Endothelial cell of umbilical vein (primary cell): ENCODE results near the gene IL1RL2. TPM values are rescaled to one million over a fixed set of nuclear protein-coding genes. Genes with fewer than 3 reads are reported as not detected.

Source experiments
- BruUV-seq: library from RNA; stranded (reverse); fragments of 400-500 nt; replicated peaks from 2 replicates; lab custom pipeline; 2021; lab: Mats Ljungman, UMichigan
- CTCF ChIA-PET: fragments of 300-600, 350-600 bp; sonication (Branson Sonifier 250); formaldehyde crosslinking; loops from one replicate; lab custom pipeline; 2021; ENCODE audit warnings: antibody characterized with exemption, inconsistent platforms; lab: Charles Lee
- POLR2A ChIA-PET: fragments of 300-600, 350-600 bp; sonication (Branson Sonifier 250); formaldehyde crosslinking; loops from one replicate; lab custom pipeline; 2021; ENCODE audit warnings: antibody characterized with exemption, inconsistent platforms; lab: Charles Lee
- DNase-seq: peaks from one replicate; pipeline ENCODE4 v3.0.0-alpha.2; 2011; ENCODE audit warnings: low read depth, low spot score
- FAIRE-seq: peaks from 2 replicates; lab custom pipeline; 2011; peaks lifted over from hg19 to GRCh38; lab: Jason Lieb, UNC
- H2AFZ ChIP-seq: 2 replicates; pipeline ENCODE4 v1.6.0; 2012; ENCODE audit warnings: low read depth, low read length, control low read depth, inconsistent platforms
- H3K27ac ChIP-seq: 2 replicates; pipeline ENCODE4 v1.5.1; 2011; ENCODE audit warnings: low read depth, mild to moderate bottlenecking, control low read depth, low read length, moderate library complexity; ENCODE audit not compliant: insufficient read depth
- H3K27me3 ChIP-seq, 2 experiments: 2 replicates each; pipeline versions ENCODE4 v1.6.0 to v1.6.1; 2011; ENCODE audit warnings: low read length in 2 of 2, mixed read lengths in 1 of 2; ENCODE audit not compliant: control insufficient read depth in 2 of 2, insufficient read depth in 2 of 2
- H3K36me3 ChIP-seq, 2 experiments: 2 replicates in 1 of 2; 3 replicates in 1 of 2; pipeline ENCODE4 v1.5.1; 2011; ENCODE audit warnings: low read length in 2 of 2, mild to moderate bottlenecking in 1 of 2, moderate library complexity in 1 of 2; ENCODE audit not compliant: control insufficient read depth in 2 of 2, insufficient read depth in 2 of 2; ENCODE audit errors: extremely low read depth in 1 of 2
- H3K4me1 ChIP-seq: 3 replicates; pipeline ENCODE4 v1.5.1; 2011; ENCODE audit warnings: mild to moderate bottlenecking, low read length; ENCODE audit not compliant: control insufficient read depth, insufficient read depth; ENCODE audit errors: extremely low read depth
- H3K4me2 ChIP-seq: 2 replicates; pipeline ENCODE4 v1.6.1; 2011; ENCODE audit warnings: low read length, control low read depth, mixed read lengths; ENCODE audit not compliant: insufficient read depth
- H3K4me3 ChIP-seq, 3 experiments: fragments of 200-600 bp in 1 of 3; sonication (generic), shearing (Covaris generic) in 1 of 3; replicated peaks in 1 of 3; 2 replicates each; pipeline ENCODE4 v1.5.1; 2011 to 2016; ENCODE audit warnings: control low read depth in 3 of 3, low read length in 3 of 3, mild to moderate bottlenecking in 2 of 3, inconsistent platforms in 1 of 3, low read depth in 1 of 3, moderate library complexity in 1 of 3; ENCODE audit not compliant: insufficient read depth in 1 of 3
- H3K79me2 ChIP-seq: 2 replicates; pipeline ENCODE4 v1.6.0; 2012; ENCODE audit warnings: low read length, inconsistent platforms; ENCODE audit not compliant: control insufficient read depth, insufficient read depth
- H3K9ac ChIP-seq: replicated peaks from 2 replicates; pipeline ENCODE3; 2011; ENCODE audit warnings: low read length, control low read depth; ENCODE audit not compliant: insufficient read depth; ENCODE audit errors: extremely low read depth
- H3K9me1 ChIP-seq: replicated peaks from 3 replicates; pipeline ENCODE4 v1.6.0; 2011; ENCODE audit warnings: mild to moderate bottlenecking, low read length; ENCODE audit not compliant: control insufficient read depth, insufficient read depth; ENCODE audit errors: extremely low read depth
- H3K9me3 ChIP-seq: replicated peaks from 2 replicates; pipeline ENCODE4 v1.5.1; 2012; ENCODE audit warnings: low read length, inconsistent platforms; ENCODE audit not compliant: control insufficient read depth, insufficient read depth
- H4K20me1 ChIP-seq: replicated peaks from 2 replicates; pipeline ENCODE3; 2011; ENCODE audit warnings: mild to moderate bottlenecking, low read length; ENCODE audit not compliant: control insufficient read depth, insufficient read depth; ENCODE audit errors: extremely low read depth
- EZH2 ChIP-seq: IDR thresholded peaks from 2 replicates; pipeline ENCODE4 v1.6.1; 2012; ENCODE audit warnings: borderline replicate concordance, low read depth, mild to moderate bottlenecking, moderate library complexity, low read length, inconsistent platforms; ENCODE audit not compliant: severe bottlenecking
- FOS ChIP-seq: IDR thresholded peaks from 2 replicates; pipeline ENCODE4 v1.6.1; 2011; ENCODE audit warnings: mild to moderate bottlenecking, low read length, moderate library complexity, borderline replicate concordance; ENCODE audit not compliant: insufficient read depth
- GATA2 ChIP-seq: IDR thresholded peaks from 2 replicates; pipeline ENCODE4 v1.7.0; 2011; ENCODE audit warnings: low read depth, mild to moderate bottlenecking, moderate library complexity, mixed read lengths, low read length; ENCODE audit not compliant: insufficient read length, insufficient read depth
- JUN ChIP-seq: IDR thresholded peaks from 2 replicates; pipeline ENCODE4 v1.6.1; 2011; ENCODE audit warnings: borderline replicate concordance, low read depth; ENCODE audit not compliant: insufficient read length, insufficient read depth
- MAX ChIP-seq: IDR thresholded peaks from 2 replicates; pipeline ENCODE4 v1.6.1; 2011; ENCODE audit not compliant: insufficient read depth, insufficient read length
- MYC ChIP-seq: IDR thresholded peaks from one replicate; pipeline ENCODE4 v1.6.1; 2011; ENCODE audit warnings: mild to moderate bottlenecking, low read depth, low read length
- POLR2A ChIP-seq: IDR thresholded peaks from 2 replicates; pipeline ENCODE4 v1.6.1; 2012; ENCODE audit warnings: low read depth, mild to moderate bottlenecking, control low read depth, low read length
- POLR2AphosphoS5 ChIP-seq: IDR thresholded peaks from 2 replicates; pipeline ENCODE4 v1.6.1; 2012; ENCODE audit warnings: low read depth, mild to moderate bottlenecking, control low read depth, low read length, moderate library complexity; ENCODE audit not compliant: insufficient read depth
- dilution Hi-C: fragments of 300-500 bp; cut with MboI; formaldehyde crosslinking; loops from one replicate; pipeline ENCODE4 v1.15.0; 2019; ENCODE audit warnings: low sequenced_read_pairs; ENCODE audit not compliant: extremely low pct_ligation_motif_present
- intact Hi-C: fragments of 100-400 bp; cut with micrococcal nuclease; formaldehyde crosslinking; loops from one replicate; pipeline ENCODE4 v1.10.0; 2022
- polyA plus RNA-seq, 4 experiments: library from polyadenylated mRNA; depleted of rRNA in 3 of 4; stranded (reverse) in 3 of 4; unstranded in 1 of 4; fragments of >200 nt; gene quantifications; 2 replicates each; pipeline versions ENCODE4 v1.2.1 to v1.2.3, GENCODE V29; 2011 to 2012; ENCODE audit warnings: missing spikeins in 1 of 4
- total RNA-seq: library from RNA; stranded (reverse); gene quantifications from 2 replicates; pipeline ENCODE4 v1.2.3, GENCODE V29; 2021
- TF ChIP-seq, protein P1 (sequence below), 2 donors: IDR thresholded peaks; 1 replicate in 1 of 2; 2 replicates in 1 of 2; pipeline ENCODE4 v1.5.1; 2011; ENCODE audit warnings: low read length in 2 of 2, mild to moderate bottlenecking in 2 of 2, moderate library complexity in 2 of 2, control low read depth in 1 of 2, inconsistent platforms in 1 of 2, low read depth in 1 of 2; ENCODE audit not compliant: insufficient read depth in 1 of 2; ENCODE audit errors: extremely low read depth in 1 of 2

IL1RL2 gene
- total and polyA plus RNA-seq, 2 donors (not counting 3 experiments of a cell fraction or from before 2014, with no cell fraction given): 0.11 TPM; not detected in 1

DNA sequence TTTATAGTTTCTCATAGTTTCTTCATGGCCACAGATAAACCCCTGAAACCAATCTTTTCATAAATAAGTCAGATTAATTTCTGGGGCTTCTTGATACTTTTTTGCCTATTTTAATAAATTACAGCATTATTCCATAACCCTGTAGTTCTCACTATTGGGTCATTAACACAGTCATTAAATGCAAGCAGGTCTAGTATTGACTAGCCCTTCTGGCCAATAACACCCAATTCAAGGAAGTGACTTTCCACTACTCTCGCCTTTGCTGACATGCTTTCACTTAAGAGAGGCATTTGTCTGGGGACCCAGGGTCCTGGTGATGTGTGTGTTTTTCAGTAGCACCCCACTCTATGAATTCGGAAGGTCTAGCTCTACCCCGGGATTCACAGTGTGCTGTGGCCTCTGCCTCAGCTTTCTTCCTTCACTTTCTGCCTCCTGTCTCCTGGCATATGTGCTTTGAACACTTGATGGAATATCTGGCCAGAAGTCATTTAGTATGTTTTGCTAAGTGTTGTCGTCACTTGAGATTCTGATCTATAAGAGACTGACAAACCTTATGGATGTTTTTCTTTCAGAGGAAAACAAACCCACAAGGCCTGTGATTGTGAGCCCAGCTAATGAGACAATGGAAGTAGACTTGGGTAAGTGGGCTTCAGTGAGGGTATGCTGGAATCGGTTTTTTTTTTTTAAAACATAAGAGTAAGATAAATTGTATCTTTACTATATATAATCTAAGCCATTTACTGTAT lies 18.6 kb upstream of the IL1RL2 start:
- H3K9me1 ChIP-seq: no peaks in the 10 kb centered on the region
- BruUV-seq: no TSS peak
- POLR2A ChIA-PET: no interaction called here
- intact Hi-C loops: no loop called here
- DNase-seq (no peak), FAIRE-seq (no peak)
- H3K4me1 ChIP-seq: no peaks in the 10 kb centered on the region
- H3K4me3 ChIP-seq: no peak overlapping the region
- no peak overlapping the region for H2AFZ ChIP-seq
- dilution Hi-C loops: no loop called here
- H3K9me3 ChIP-seq: no peaks in the 10 kb centered on the region
- H4K20me1 ChIP-seq: no peaks in the 10 kb centered on the region
- TF ChIP-seq POLR2A (no peak), MAX (no peak)
- CTCF ChIA-PET: interaction anchor here (1.5 kb wide), 1 partner anchor 72 kb away, joined by 3 read pairs; no protein-coding TSS in a partner anchor
- H3K36me3 ChIP-seq: no peaks in the 10 kb centered on the region
- H3K27me3 ChIP-seq: no peaks in the 10 kb centered on the region
- H3K9ac ChIP-seq: no peak overlapping the region
- no peaks in the 10 kb centered on the region for H3K79me2 ChIP-seq
- no peak overlapping the region for H3K27ac ChIP-seq
- H3K4me2 ChIP-seq: no peak overlapping the region

DNA sequence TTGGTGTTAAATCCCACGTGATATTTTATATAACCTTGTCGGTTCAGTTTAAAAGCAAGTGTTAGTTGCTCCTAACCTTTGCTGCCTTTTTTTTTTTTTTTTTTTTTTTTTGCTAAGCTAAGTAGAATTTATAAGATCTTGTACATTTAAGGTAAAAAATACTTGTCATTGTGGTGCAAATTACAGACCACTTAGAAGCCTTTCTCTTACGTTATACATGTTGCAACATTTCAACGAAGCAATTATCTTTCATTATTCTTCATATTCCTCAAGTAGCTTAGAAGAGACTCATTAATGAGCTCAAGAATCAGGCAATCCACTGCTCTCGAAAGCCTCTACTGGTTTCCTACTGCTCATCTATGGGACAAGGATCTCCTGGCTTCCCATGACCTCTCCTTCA lies 14.9 kb upstream of the IL1RL2 start:
- FAIRE-seq: no peak
- Histone ChIP-seq H3K9ac (no peak overlapping the region), H4K20me1 (no peaks in the 10 kb centered on the region), H3K4me2 (no peak overlapping the region), H3K27ac (no peak overlapping the region), H3K4me1 (no peaks in the 10 kb centered on the region), H3K27me3 (no peaks in the 10 kb centered on the region), H3K9me1 (no peaks in the 10 kb centered on the region), H3K4me3 (no peak overlapping the region), H3K36me3 (no peaks in the 10 kb centered on the region), H2AFZ (no peak overlapping the region), H3K9me3 (no peaks in the 10 kb centered on the region), H3K79me2 (no peaks in the 10 kb centered on the region)
- TF ChIP-seq EZH2 (no peak), JUN (no peak), POLR2A (no peak), POLR2AphosphoS5 (no peak), MAX (no peak), MYC (no peak), FOS (no peak), GATA2 (no peak)
- TF ChIP-seq, protein P1, sequence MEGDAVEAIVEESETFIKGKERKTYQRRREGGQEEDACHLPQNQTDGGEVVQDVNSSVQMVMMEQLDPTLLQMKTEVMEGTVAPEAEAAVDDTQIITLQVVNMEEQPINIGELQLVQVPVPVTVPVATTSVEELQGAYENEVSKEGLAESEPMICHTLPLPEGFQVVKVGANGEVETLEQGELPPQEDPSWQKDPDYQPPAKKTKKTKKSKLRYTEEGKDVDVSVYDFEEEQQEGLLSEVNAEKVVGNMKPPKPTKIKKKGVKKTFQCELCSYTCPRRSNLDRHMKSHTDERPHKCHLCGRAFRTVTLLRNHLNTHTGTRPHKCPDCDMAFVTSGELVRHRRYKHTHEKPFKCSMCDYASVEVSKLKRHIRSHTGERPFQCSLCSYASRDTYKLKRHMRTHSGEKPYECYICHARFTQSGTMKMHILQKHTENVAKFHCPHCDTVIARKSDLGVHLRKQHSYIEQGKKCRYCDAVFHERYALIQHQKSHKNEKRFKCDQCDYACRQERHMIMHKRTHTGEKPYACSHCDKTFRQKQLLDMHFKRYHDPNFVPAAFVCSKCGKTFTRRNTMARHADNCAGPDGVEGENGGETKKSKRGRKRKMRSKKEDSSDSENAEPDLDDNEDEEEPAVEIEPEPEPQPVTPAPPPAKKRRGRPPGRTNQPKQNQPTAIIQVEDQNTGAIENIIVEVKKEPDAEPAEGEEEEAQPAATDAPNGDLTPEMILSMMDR (IDR thresholded peaks at IDR 0.05; ENCODE audit: extremely low read depth in 1 of 2, insufficient read depth in 1 of 2, low read depth in 1 of 2, low read length in 2 of 2): no peak
- ChIA-PET POLR2A (no interaction called here), CTCF (interaction anchor here (0.6 to 1.7 kb wide), 2 partner anchors 67 to 69 kb away, joined by 4 to 5 read pairs; no protein-coding TSS in a partner anchor)
- no peak for DNase-seq
- intact Hi-C loops: no loop called here
- dilution Hi-C loops: no loop called here
- BruUV-seq: no TSS peak
